H9 (cell line): ENCODE data around the gene KRTAP10-11. TPM values are rescaled to one million over a fixed set of nuclear protein-coding genes. Genes with fewer than 3 reads are reported as not detected.

ENCODE experiments used
- DNase-seq: peaks from one replicate; pipeline ENCODE4 v3.0.0-alpha.2; 2017
- H2AFZ ChIP-seq: one replicate; pipeline ENCODE4 v1.6.1; 2013; ENCODE audit warnings: mild to moderate bottlenecking, low read length, control low read depth, moderate library complexity
- H2AK5ac ChIP-seq: 2 replicates; pipeline ENCODE4 v1.6.1; 2013; ENCODE audit warnings: low read length, control low read depth, mixed read lengths; ENCODE audit not compliant: insufficient read length
- H2BK120ac ChIP-seq: one replicate; pipeline ENCODE4 v1.6.1; 2013; ENCODE audit warnings: low read depth, mild to moderate bottlenecking, low read length, control low read depth, inconsistent platforms; ENCODE audit not compliant: poor library complexity, severe bottlenecking
- H2BK12ac ChIP-seq: 2 replicates; pipeline ENCODE4 v1.6.1; 2013; ENCODE audit warnings: low read length, control low read depth, mixed read lengths, low read depth; ENCODE audit not compliant: insufficient read length
- H2BK15ac ChIP-seq: 2 replicates; pipeline ENCODE4 v1.6.1; 2013; ENCODE audit warnings: low read depth, low read length, control low read depth
- H2BK20ac ChIP-seq: one replicate; pipeline ENCODE4 v1.6.1; 2013; ENCODE audit warnings: low read depth, mild to moderate bottlenecking, low read length, control low read depth, inconsistent platforms; ENCODE audit not compliant: poor library complexity, severe bottlenecking
- H2BK5ac ChIP-seq: 2 replicates; pipeline ENCODE4 v1.6.1; 2013; ENCODE audit warnings: low read length, control low read depth, mixed read lengths; ENCODE audit not compliant: insufficient read length
- H3K14ac ChIP-seq: 2 replicates; pipeline ENCODE4 v1.6.1; 2013; ENCODE audit warnings: low read length, control low read depth; ENCODE audit not compliant: insufficient read depth
- H3K18ac ChIP-seq: 2 replicates; pipeline ENCODE4 v1.6.1; 2013; ENCODE audit warnings: low read depth, mild to moderate bottlenecking, mixed read lengths, low read length, control low read depth; ENCODE audit not compliant: insufficient read length
- H3K23ac ChIP-seq: 2 replicates; pipeline ENCODE4 v1.6.1; 2013; ENCODE audit warnings: low read length, control low read depth, mixed read lengths, low read depth; ENCODE audit not compliant: insufficient read length
- H3K23me2 ChIP-seq: 2 replicates; pipeline ENCODE4 v1.6.1; 2013; ENCODE audit warnings: low read depth, mild to moderate bottlenecking, mixed read lengths, low read length, control low read depth; ENCODE audit not compliant: insufficient read length, poor library complexity, severe bottlenecking
- H3K27ac ChIP-seq: 2 replicates; pipeline ENCODE4 v1.5.1; 2013; ENCODE audit warnings: low read length, control low read depth, mixed read lengths, low read depth; ENCODE audit not compliant: insufficient read length
- H3K27me3 ChIP-seq: 2 replicates; pipeline ENCODE4 v1.6.1; 2013; ENCODE audit warnings: low read length, control low read depth, inconsistent platforms; ENCODE audit not compliant: insufficient read depth
- H3K4ac ChIP-seq: 2 replicates; pipeline ENCODE4 v1.6.1; 2013; ENCODE audit warnings: low read depth, mild to moderate bottlenecking, control low read depth, inconsistent platforms, low read length, moderate library complexity
- H3K4me1 ChIP-seq: 2 replicates; pipeline ENCODE4 v1.6.1; 2013; ENCODE audit warnings: low read length, control low read depth, inconsistent platforms; ENCODE audit not compliant: insufficient read depth
- H3K4me2 ChIP-seq: 2 replicates; pipeline ENCODE4 v1.6.1; 2013; ENCODE audit warnings: low read length, control low read depth, mixed read lengths; ENCODE audit not compliant: insufficient read length, insufficient read depth
- H3K56ac ChIP-seq: 2 replicates; pipeline ENCODE4 v1.6.1; 2013; ENCODE audit warnings: low read depth, mild to moderate bottlenecking, mixed read lengths, low read length, control low read depth; ENCODE audit not compliant: insufficient read length
- H3K79me1 ChIP-seq: 2 replicates; pipeline ENCODE4 v1.6.1; 2013; ENCODE audit warnings: low read depth, mild to moderate bottlenecking, moderate library complexity, low read length, control low read depth, inconsistent platforms; ENCODE audit not compliant: insufficient read depth, poor library complexity, severe bottlenecking
- H3K79me2 ChIP-seq: 2 replicates; pipeline ENCODE4 v1.6.1; 2013; ENCODE audit warnings: low read length, control low read depth, inconsistent platforms; ENCODE audit not compliant: insufficient read depth
- H3K9ac ChIP-seq: 2 replicates; pipeline ENCODE4 v1.6.1; 2013; ENCODE audit warnings: low read length, control low read depth, mixed read lengths; ENCODE audit not compliant: insufficient read length; ENCODE audit errors: extremely low read depth
- H3K9me3 ChIP-seq: one replicate; pipeline ENCODE4 v1.6.1; 2013; ENCODE audit warnings: low read depth, low read length, inconsistent platforms; ENCODE audit not compliant: control insufficient read depth
- H3T11ph ChIP-seq: one replicate; pipeline ENCODE4 v1.6.1; 2013; ENCODE audit warnings: mild to moderate bottlenecking, low read length, control low read depth, inconsistent platforms
- H4K20me1 ChIP-seq: one replicate; pipeline ENCODE4 v1.6.1; 2013; ENCODE audit not compliant: control insufficient read depth, insufficient read length, insufficient read depth
- H4K5ac ChIP-seq: 2 replicates; pipeline ENCODE4 v1.6.1; 2013; ENCODE audit warnings: low read depth, mild to moderate bottlenecking, mixed read lengths, low read length, control low read depth; ENCODE audit not compliant: insufficient read length
- H4K8ac ChIP-seq: replicated peaks from 2 replicates; pipeline ENCODE4 v1.6.1; 2013; ENCODE audit warnings: low read length, control low read depth, mixed read lengths, low read depth; ENCODE audit not compliant: insufficient read length
- H4K91ac ChIP-seq: 2 replicates; pipeline ENCODE4 v1.6.1; 2013; ENCODE audit warnings: low read depth, mild to moderate bottlenecking, moderate library complexity, mixed read lengths, low read length, control low read depth; ENCODE audit not compliant: insufficient read length
- H3K27ac Mint-ChIP-seq, 3 experiments: 2 replicates in 2 of 3; 3 replicates in 1 of 3; pipeline ENCODE4 v1.8.0; 2020 to 2021; ENCODE audit warnings: mixed read lengths in 3 of 3, mild to moderate bottlenecking in 1 of 3, moderate library complexity in 1 of 3
- H3K27me3 Mint-ChIP-seq: 2 replicates; pipeline ENCODE4 v1.8.0; 2021; ENCODE audit warnings: low read depth, mild to moderate bottlenecking, moderate library complexity, mixed read lengths
- H3K36me3 Mint-ChIP-seq, 3 experiments: 2 replicates in 2 of 3; 3 replicates in 1 of 3; pipeline ENCODE4 v1.8.0; 2020 to 2021; ENCODE audit warnings: low read depth in 3 of 3, mixed read lengths in 3 of 3; ENCODE audit not compliant: insufficient read depth in 1 of 3
- H3K4me1 Mint-ChIP-seq, 2 experiments: 2 replicates each; pipeline ENCODE4 v1.8.0; 2020; ENCODE audit warnings: mixed read lengths in 2 of 2
- H3K4me3 Mint-ChIP-seq, 2 experiments: 2 replicates in 1 of 2; 3 replicates in 1 of 2; pipeline ENCODE4 v1.8.0; 2020 to 2021; ENCODE audit warnings: mild to moderate bottlenecking in 2 of 2, mixed read lengths in 2 of 2, moderate library complexity in 1 of 2
- H3K9me3 Mint-ChIP-seq, 2 experiments: 2 replicates in 1 of 2; 3 replicates in 1 of 2; pipeline ENCODE4 v1.8.0; 2020; ENCODE audit warnings: mild to moderate bottlenecking in 2 of 2, mixed read lengths in 2 of 2, moderate library complexity in 1 of 2
- CTCF ChIP-seq: fragments of 200-600 bp; sonication (generic); conservative IDR thresholded peaks from 3 replicates; pipeline ENCODE4 v1.8.0; 2021; ENCODE audit warnings: antibody characterized with exemption, mild to moderate bottlenecking
- WGBS: extraction: QIAGEN DNeasy Blood & Tissue Kit; methylation state at CpG from one replicate; pipeline ENCODE4 v1.1.7; 2013; ENCODE audit warnings: missing lambda C conversion rate, low lambda C conversion rate, mixed read lengths; ENCODE audit not compliant: insufficient read length; ENCODE audit errors: extremely low coverage; 5-methylcytosine and 5-hydroxymethylcytosine counted together
- total RNA-seq: library from RNA; stranded (reverse); gene quantifications from 2 replicates; pipeline ENCODE4 v1.2.1, GENCODE V29; 2021

KRTAP10-11 gene
- total RNA-seq, 1 experiment from 2014 or later: not detected

GRCh38 chr21:44616591-44616926, 29.7 kb upstream of the KRTAP10-11 start:
- H3K9me3 Mint-ChIP-seq: peaks cover 27 to 34% of the 10 kb centered on the region in 2 experiments
- no peak overlapping the region for H2AFZ ChIP-seq
- peaks cover 27% of the 10 kb centered on the region in 2 experiments for H3K4me1 Mint-ChIP-seq
- H3K9me3 ChIP-seq: peaks cover 7% of the 10 kb centered on the region
- H2BK5ac ChIP-seq: no peak overlapping the region
- no peak overlapping the region for H3K4ac ChIP-seq
- H4K20me1 ChIP-seq: no peaks in the 10 kb centered on the region
- no peak overlapping the region for H4K8ac ChIP-seq
- H4K5ac ChIP-seq: no peak overlapping the region
- WGBS: no CpG with 5 or more reads among the region's 16 CpGs
- H3K79me1 ChIP-seq: no peaks in the 10 kb centered on the region
- no peak overlapping the region for H3T11ph ChIP-seq
- no peak overlapping the region for H2BK15ac ChIP-seq
- H3K27me3 Mint-ChIP-seq: peaks cover 2% of the 10 kb centered on the region
- no peaks in the 10 kb centered on the region for H3K27me3 ChIP-seq
- no peaks in the 10 kb centered on the region for H3K4me1 ChIP-seq
- no peak overlapping the region for H2AK5ac ChIP-seq
- H3K18ac ChIP-seq: no peak overlapping the region
- TF ChIP-seq CTCF: no peak
- H3K36me3 Mint-ChIP-seq: peaks cover 5 to 23% (median 18%) of the 10 kb centered on the region in 3 experiments
- H3K79me2 ChIP-seq: no peaks in the 10 kb centered on the region
- no peak overlapping the region for H2BK120ac ChIP-seq
- no peak overlapping the region for H3K56ac ChIP-seq
- no peak overlapping the region for H3K9ac ChIP-seq
- peak overlapping the region in 1 of 3 experiments; percentile 75; a peak in 2 of 7 replicates for H3K27ac Mint-ChIP-seq
- H3K4me2 ChIP-seq: no peak overlapping the region
- H3K14ac ChIP-seq: no peak overlapping the region
- no peak overlapping the region for H2BK20ac ChIP-seq
- no peak overlapping the region for H3K27ac ChIP-seq
- no peak overlapping the region for H2BK12ac ChIP-seq
- no peaks in the 10 kb centered on the region for H3K23me2 ChIP-seq
- no peak overlapping the region for H4K91ac ChIP-seq
- no peak overlapping the region for H3K23ac ChIP-seq
- no peak for DNase-seq
- no peak overlapping the region for H3K4me3 Mint-ChIP-seq
